Prostate gland (tissue), 2 donors: Measurements from ENCODE around the gene EIF4B.

Experiments used
- POLR2A ChIP-seq: fragments of 450-650 bp; IDR thresholded peaks from one replicate; pipeline ENCODE4 v1.6.1; 2016; ENCODE audit warnings: antibody characterized with exemption, mild to moderate bottlenecking
- POLR2AphosphoS5 ChIP-seq: sonication (generic); formaldehyde crosslinking; IDR thresholded peaks from one replicate; pipeline ENCODE4 v1.6.1; 2017; ENCODE audit warnings: antibody characterized with exemption
- TF ChIP-seq, protein P1 (sequence below), 4 experiments: fragments of 200-600 bp in 2 of 4; fragments of 450-650 bp in 2 of 4; sonication (generic) in 2 of 4; IDR thresholded peaks; 1 replicate in 3 of 4; 2 replicates in 1 of 4; pipeline ENCODE4 v1.5.1; 2016 to 2019; ENCODE audit warnings: antibody characterized with exemption in 4 of 4, mild to moderate bottlenecking in 2 of 4, moderate library complexity in 2 of 4

DNA sequence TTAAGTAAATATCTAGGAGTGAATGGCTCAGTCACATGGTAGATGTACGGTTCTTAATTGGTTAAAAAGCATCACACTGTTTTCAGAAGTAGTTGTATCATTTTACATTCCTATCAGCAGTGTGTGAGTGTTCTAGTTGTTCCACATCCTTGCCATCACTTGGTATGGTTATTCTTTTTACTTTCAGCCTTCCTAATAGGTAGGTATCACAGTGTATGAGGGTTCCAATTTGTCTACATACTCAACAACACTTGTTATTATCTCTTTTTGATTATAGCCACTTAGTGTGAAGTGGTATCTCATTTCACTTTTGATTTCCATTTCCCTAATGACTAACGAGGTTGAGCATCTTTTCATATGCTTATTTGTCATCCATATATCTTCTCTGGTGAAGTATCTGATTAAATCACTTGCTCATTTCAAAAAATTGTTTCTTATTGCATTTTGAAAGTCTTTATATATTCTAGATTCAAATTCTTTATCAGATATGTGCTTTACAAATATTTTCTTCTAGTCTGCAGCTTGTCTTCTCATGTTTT is 76.5 kb downstream of the EIF4B start:
- TF ChIP-seq POLR2AphosphoS5 (no peak), POLR2A (no peak)
- TF ChIP-seq, protein P1, sequence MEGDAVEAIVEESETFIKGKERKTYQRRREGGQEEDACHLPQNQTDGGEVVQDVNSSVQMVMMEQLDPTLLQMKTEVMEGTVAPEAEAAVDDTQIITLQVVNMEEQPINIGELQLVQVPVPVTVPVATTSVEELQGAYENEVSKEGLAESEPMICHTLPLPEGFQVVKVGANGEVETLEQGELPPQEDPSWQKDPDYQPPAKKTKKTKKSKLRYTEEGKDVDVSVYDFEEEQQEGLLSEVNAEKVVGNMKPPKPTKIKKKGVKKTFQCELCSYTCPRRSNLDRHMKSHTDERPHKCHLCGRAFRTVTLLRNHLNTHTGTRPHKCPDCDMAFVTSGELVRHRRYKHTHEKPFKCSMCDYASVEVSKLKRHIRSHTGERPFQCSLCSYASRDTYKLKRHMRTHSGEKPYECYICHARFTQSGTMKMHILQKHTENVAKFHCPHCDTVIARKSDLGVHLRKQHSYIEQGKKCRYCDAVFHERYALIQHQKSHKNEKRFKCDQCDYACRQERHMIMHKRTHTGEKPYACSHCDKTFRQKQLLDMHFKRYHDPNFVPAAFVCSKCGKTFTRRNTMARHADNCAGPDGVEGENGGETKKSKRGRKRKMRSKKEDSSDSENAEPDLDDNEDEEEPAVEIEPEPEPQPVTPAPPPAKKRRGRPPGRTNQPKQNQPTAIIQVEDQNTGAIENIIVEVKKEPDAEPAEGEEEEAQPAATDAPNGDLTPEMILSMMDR (IDR thresholded peaks at IDR 0.05) = no peak
